Ishikawa (cell line): ENCODE data around the gene SMO.

ENCODE experiments used
- CEBPB ChIP-seq: IDR thresholded peaks from 2 replicates; pipeline ENCODE4 v1.6.1; 2012
- CREB1 ChIP-seq: IDR thresholded peaks from 2 replicates; pipeline ENCODE4 v1.6.1; 2012; ENCODE audit warnings: low read depth
- EGR1 ChIP-seq: IDR thresholded peaks from 2 replicates; pipeline ENCODE4 v1.6.1; 2012
- EP300 ChIP-seq: IDR thresholded peaks from 2 replicates; pipeline ENCODE4 v1.6.1; 2012; ENCODE audit warnings: borderline replicate concordance
- FOXM1 ChIP-seq: IDR thresholded peaks from 2 replicates; pipeline ENCODE4 v1.6.1; 2012; ENCODE audit warnings: low read depth, borderline replicate concordance
- NFIC ChIP-seq: IDR thresholded peaks from 2 replicates; pipeline ENCODE4 v1.6.1; 2012
- RAD21 ChIP-seq: IDR thresholded peaks from 2 replicates; pipeline ENCODE4 v1.6.1; 2012; ENCODE audit warnings: low read depth
- TAF1 ChIP-seq: IDR thresholded peaks from 2 replicates; pipeline ENCODE4 v1.6.1; 2012; ENCODE audit warnings: low read depth, mild to moderate bottlenecking
- TCF12 ChIP-seq: IDR thresholded peaks from 2 replicates; pipeline ENCODE4 v1.6.1; 2012; ENCODE audit warnings: low read depth
- TEAD4 ChIP-seq: IDR thresholded peaks from 2 replicates; pipeline ENCODE4 v1.6.1; 2012
- YY1 ChIP-seq: IDR thresholded peaks from 2 replicates; pipeline ENCODE4 v1.6.1; 2012; ENCODE audit warnings: low read depth
- ZBTB7A ChIP-seq: IDR thresholded peaks from 2 replicates; pipeline ENCODE4 v1.6.1; 2012; ENCODE audit warnings: low read depth
- TF ChIP-seq, protein P1 (sequence below): IDR thresholded peaks from 2 replicates; pipeline ENCODE4 v1.6.1; 2012
- TF ChIP-seq, protein P2 (sequence below): IDR thresholded peaks from 2 replicates; pipeline ENCODE4 v1.6.1; 2012
- TF ChIP-seq, protein P3 (sequence below): IDR thresholded peaks from 2 replicates; pipeline ENCODE4 v1.6.1; 2012; ENCODE audit warnings: low read depth, mild to moderate bottlenecking

Gene SMO

DNA sequence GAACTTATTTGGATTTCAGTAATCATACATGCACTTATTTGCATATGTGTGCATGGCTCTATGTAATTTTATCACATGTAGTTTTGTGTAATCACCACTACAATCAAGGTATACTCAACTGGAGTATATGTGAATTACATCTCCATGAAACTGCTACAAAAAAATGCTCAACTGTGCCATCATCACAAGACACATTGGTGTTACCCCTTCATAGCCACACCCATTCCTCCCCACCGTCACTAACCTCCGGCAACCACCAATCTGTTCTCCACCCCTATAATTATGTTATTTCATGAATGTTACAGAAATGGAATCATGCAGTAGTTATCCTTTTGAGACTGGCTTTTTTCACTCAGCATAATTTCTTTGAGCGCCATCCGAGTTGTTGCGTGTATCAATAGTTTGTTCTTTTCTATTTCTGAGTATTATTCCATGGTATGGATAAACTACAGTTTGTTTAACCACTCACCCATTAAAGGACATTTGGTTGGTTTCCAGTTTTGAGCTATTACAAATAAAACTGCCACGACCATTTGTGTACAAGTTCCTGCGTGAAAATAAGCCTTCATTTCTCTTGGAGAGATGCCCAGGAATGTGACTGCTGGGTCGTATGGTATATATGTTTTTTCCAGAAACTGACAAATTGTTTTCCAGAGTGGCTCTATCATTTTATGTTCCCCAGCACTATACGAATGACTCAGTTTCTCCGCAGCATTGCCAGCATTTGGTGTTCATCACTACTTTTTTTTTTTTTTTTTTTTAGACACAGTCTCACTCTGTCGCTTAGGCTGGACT, 11.3 kb upstream of the SMO start:
- TF ChIP-seq TEAD4 (no peak), EGR1 (no peak), ZBTB7A (no peak), NFIC (no peak), RAD21 (no peak), TCF12 (no peak), FOXM1 (no peak), CREB1 (no peak), EP300 (no peak)
- TF ChIP-seq, protein P1, sequence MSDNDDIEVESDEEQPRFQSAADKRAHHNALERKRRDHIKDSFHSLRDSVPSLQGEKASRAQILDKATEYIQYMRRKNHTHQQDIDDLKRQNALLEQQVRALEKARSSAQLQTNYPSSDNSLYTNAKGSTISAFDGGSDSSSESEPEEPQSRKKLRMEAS, result no peak
- TF ChIP-seq, protein P2, sequence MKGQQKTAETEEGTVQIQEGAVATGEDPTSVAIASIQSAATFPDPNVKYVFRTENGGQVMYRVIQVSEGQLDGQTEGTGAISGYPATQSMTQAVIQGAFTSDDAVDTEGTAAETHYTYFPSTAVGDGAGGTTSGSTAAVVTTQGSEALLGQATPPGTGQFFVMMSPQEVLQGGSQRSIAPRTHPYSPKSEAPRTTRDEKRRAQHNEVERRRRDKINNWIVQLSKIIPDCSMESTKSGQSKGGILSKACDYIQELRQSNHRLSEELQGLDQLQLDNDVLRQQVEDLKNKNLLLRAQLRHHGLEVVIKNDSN, result no peak

DNA sequence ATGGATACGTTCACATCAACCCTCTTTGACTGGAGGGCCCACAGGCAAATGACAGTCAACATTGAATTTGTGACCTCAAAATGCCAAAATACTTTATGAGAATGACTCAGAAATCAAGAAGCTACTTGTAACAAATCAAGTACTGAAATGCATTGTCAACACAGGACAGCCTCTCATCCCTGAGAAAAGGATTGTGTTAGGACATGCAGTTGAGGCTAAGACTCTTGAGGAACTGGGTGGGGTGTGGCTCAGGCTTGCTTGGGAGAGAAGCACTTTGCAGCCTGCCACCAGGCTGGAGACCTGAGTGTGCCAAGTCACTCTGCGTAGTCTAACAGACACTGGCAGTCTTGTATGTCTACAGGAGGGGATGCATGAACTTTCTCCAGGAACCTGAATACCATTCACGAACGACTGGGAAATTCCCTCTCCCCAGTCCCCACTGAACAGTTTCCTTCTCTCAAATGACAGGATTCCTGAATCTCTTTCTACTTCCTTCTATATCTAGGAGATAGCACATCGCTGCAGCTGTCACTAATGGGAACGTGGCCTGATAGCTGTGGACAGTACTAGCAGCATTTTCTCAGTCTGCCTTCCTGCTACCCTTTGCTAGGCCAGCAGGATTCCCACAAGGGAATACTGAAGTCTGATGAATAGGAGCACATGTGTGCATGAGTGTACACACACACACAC, 3.3 kb upstream of the SMO start:
- TF ChIP-seq, protein P1, result no peak
- TF ChIP-seq, protein P2, result no peak
- TF ChIP-seq RAD21 (no peak), TEAD4 (no peak), TCF12 (no peak), NFIC (no peak), EGR1 (no peak), YY1 (no peak), FOXM1 (no peak), TAF1 (no peak), ZBTB7A (no peak), EP300 (no peak), CEBPB (no peak), CREB1 (no peak)
- TF ChIP-seq, protein P3, sequence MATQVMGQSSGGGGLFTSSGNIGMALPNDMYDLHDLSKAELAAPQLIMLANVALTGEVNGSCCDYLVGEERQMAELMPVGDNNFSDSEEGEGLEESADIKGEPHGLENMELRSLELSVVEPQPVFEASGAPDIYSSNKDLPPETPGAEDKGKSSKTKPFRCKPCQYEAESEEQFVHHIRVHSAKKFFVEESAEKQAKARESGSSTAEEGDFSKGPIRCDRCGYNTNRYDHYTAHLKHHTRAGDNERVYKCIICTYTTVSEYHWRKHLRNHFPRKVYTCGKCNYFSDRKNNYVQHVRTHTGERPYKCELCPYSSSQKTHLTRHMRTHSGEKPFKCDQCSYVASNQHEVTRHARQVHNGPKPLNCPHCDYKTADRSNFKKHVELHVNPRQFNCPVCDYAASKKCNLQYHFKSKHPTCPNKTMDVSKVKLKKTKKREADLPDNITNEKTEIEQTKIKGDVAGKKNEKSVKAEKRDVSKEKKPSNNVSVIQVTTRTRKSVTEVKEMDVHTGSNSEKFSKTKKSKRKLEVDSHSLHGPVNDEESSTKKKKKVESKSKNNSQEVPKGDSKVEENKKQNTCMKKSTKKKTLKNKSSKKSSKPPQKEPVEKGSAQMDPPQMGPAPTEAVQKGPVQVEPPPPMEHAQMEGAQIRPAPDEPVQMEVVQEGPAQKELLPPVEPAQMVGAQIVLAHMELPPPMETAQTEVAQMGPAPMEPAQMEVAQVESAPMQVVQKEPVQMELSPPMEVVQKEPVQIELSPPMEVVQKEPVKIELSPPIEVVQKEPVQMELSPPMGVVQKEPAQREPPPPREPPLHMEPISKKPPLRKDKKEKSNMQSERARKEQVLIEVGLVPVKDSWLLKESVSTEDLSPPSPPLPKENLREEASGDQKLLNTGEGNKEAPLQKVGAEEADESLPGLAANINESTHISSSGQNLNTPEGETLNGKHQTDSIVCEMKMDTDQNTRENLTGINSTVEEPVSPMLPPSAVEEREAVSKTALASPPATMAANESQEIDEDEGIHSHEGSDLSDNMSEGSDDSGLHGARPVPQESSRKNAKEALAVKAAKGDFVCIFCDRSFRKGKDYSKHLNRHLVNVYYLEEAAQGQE, result no peak

DNA sequence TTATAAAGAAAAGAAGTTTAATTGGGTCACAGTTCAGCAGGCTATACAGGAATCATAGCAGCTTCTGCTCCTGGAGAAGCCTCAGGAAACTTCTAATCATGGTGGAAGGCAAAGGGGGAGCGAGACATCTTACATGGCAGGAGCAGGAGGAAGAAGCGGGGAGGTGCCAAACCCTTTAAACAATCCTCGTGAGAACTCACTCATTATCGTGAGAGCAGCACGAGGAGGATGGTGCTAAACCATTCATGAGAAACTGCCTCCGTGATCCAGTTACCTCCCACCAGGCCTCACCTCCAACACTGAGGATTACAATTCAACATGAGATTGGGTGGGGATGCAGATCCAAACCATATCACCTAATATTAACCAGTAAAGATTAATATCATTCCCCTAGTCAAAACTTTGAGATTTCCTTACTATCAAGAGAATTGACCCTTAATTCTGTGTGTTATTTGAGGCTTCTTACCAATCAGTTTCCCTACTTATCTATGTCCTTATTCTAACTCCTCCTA, 1.6 kb upstream of the SMO start:
- TF ChIP-seq TCF12, result no peak
- no peak for TF ChIP-seq FOXM1
- TF ChIP-seq, protein P3, result no peak
- TF ChIP-seq EGR1, result no peak
- no peak for TF ChIP-seq CEBPB
- TF ChIP-seq TEAD4, result no peak
- no peak for TF ChIP-seq CREB1
- TF ChIP-seq, protein P2, result no peak
- no peak for TF ChIP-seq YY1
- no peak for TF ChIP-seq ZBTB7A
- no peak for TF ChIP-seq EP300

DNA sequence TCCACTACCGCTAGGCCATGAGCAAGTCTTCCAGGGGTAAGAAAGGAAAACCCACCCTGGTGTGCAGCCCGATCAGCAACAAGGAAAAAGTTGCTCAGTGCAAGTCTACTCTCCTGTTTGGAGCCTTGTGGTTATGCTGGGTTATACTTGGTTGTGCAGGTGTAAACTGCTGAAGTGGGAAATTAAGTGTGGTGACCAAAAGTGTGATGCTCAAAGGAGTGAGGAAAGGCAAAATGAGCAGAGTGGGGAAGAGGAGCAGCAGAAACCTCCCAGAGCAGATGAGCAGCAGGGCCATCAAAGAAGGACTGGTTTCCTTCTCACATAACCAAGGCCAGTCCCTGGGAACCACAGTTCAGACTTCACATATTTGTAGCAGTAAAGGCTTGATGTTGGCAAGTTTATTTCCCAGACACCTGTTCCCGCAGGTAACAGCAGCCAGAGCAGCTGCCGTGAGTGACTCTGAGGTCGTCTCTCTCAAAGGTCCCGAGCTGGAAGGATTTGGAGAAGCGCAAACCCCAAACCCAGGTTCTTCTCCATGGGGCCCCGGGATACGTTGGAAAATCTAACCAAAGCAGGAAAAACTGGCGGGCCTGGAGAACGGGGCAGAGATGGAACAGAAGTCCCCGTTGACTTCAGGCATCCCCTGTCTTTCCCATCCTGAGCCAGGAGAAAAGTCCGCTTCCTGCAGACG, 607 bp upstream of the SMO start:
- TF ChIP-seq ZBTB7A (no peak), TAF1 (no peak), RAD21 (no peak), NFIC (no peak)
- TF ChIP-seq, protein P2, result no peak
